ENCODE data around the gene CNTD1.
"Not testable (repeated sequence)": the region's sequence is repeated elsewhere in the genome, so short reads cannot be mapped to it uniquely, and the experiment has no call there.

GRCh38 chr17:42856093-42856492, 57.4 kb downstream of the CNTD1 start:
- TF ChIP-seq, protein P1, sequence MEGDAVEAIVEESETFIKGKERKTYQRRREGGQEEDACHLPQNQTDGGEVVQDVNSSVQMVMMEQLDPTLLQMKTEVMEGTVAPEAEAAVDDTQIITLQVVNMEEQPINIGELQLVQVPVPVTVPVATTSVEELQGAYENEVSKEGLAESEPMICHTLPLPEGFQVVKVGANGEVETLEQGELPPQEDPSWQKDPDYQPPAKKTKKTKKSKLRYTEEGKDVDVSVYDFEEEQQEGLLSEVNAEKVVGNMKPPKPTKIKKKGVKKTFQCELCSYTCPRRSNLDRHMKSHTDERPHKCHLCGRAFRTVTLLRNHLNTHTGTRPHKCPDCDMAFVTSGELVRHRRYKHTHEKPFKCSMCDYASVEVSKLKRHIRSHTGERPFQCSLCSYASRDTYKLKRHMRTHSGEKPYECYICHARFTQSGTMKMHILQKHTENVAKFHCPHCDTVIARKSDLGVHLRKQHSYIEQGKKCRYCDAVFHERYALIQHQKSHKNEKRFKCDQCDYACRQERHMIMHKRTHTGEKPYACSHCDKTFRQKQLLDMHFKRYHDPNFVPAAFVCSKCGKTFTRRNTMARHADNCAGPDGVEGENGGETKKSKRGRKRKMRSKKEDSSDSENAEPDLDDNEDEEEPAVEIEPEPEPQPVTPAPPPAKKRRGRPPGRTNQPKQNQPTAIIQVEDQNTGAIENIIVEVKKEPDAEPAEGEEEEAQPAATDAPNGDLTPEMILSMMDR (conservative IDR thresholded peaks at IDR 0.05), result not testable (repeated sequence)
- TF ChIP-seq EZH2 (IDR thresholded peaks at IDR 0.05; ENCODE audit: low read depth), result not testable (repeated sequence)

Data from PC-9 (cell line).